C4-2B (cell line): ENCODE data around the gene KRTAP12-4.

ENCODE experiments used
- CTCF ChIP-seq: fragments of 450-650 bp; conservative IDR thresholded peaks from 2 replicates; pipeline ENCODE4 v1.5.1; 2017; ENCODE audit warnings: mild to moderate bottlenecking
- ZFX ChIP-seq: fragments of 450-650 bp; IDR thresholded peaks from 2 replicates; pipeline ENCODE4 v1.6.1; 2017

DNA sequence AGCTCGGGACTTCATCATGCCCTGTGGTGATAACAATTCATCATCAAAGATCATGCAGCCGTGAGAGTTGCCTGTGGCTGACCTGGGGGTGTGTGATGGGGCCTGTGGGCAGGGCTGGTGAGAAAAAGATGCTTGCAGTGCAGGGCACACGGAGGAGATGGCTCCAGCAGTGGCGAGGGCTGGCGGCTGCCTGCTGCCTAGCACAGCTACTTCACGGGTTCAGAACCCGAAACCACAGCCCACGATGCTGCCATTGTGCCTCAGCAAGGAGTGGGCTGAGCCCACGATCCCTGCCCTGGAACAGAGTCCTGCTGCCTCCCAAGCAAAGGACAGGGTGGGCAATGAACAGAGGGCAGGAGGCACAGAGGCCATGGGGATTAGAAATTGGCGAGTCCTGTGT lies 28.2 kb downstream of the KRTAP12-4 start:
- TF ChIP-seq CTCF (no peak), ZFX (no peak)
